SK-N-SH (cell line): ENCODE measurements around the gene WRAP73. TPM values are rescaled to one million over a fixed set of nuclear protein-coding genes. Genes with fewer than 3 reads are reported as not detected.

Experiments used
- CTCF ChIA-PET: fragments of 300-600, 350-600 bp; formaldehyde crosslinking; extraction: SDS; loops from one replicate; lab custom pipeline; 2021; lab: Yijun Ruan, JAX
- POLR2A ChIA-PET: fragments of 350-600 bp; sonication (Branson Sonifier 250); formaldehyde crosslinking; extraction: SDS; loops from one replicate; lab custom pipeline; 2020; ENCODE audit warnings: antibody characterized with exemption, inconsistent platforms; lab: Yijun Ruan, JAX
- DNase-seq: peaks from one replicate; pipeline ENCODE4 v3.0.0; 2012
- H2AFZ ChIP-seq: fragments of 200-600 bp; sonication (generic); 2 replicates; pipeline ENCODE4 v1.8.1; 2016; ENCODE audit warnings: antibody characterized with exemption, mild to moderate bottlenecking, low read depth
- H3F3A ChIP-seq: fragments of 200-600 bp; sonication (generic); replicated peaks from 2 replicates; pipeline ENCODE3; 2016; ENCODE audit warnings: antibody characterized with exemption, mild to moderate bottlenecking; ENCODE audit not compliant: insufficient read depth
- H3K27ac ChIP-seq, 2 experiments: fragments of 200-500 bp in 1 of 2; fragments of 200-600 bp in 1 of 2; sonication (Bioruptor generic) in 1 of 2; sonication (generic), shearing (Covaris generic) in 1 of 2; 2 replicates each; pipeline versions ENCODE4 v1.5.1 to v1.6.1; 2014 to 2016; ENCODE audit warnings: low read depth in 2 of 2, inconsistent platforms in 1 of 2, low read length in 1 of 2, mild to moderate bottlenecking in 1 of 2, mixed read lengths in 1 of 2
- H3K27me3 ChIP-seq: fragments of 200-600 bp; sonication (generic), shearing (Covaris generic); 2 replicates; pipeline ENCODE4 v1.6.1; 2016; ENCODE audit warnings: mixed run types; ENCODE audit not compliant: insufficient read depth
- H3K36me3 ChIP-seq, 2 experiments: fragments of 200-500 bp in 1 of 2; fragments of 200-600 bp in 1 of 2; sonication (Bioruptor generic) in 1 of 2; sonication (generic) in 1 of 2; replicated peaks in 1 of 2; 2 replicates each; pipeline versions ENCODE3 to v1.5.1; 2014 to 2016; ENCODE audit warnings: low read length in 1 of 2, mild to moderate bottlenecking in 1 of 2; ENCODE audit not compliant: insufficient read depth in 2 of 2, control insufficient read depth in 1 of 2
- H3K4me1 ChIP-seq, 2 experiments: fragments of 200-500 bp in 1 of 2; fragments of 200-600 bp in 1 of 2; sonication (Bioruptor generic) in 1 of 2; sonication (generic), shearing (Covaris generic) in 1 of 2; 2 replicates each; pipeline versions ENCODE4 v1.5.1 to v1.6.1; 2014 to 2016; ENCODE audit warnings: low read depth in 1 of 2, low read length in 1 of 2, mixed run types in 1 of 2; ENCODE audit not compliant: insufficient read depth in 2 of 2, control insufficient read depth in 1 of 2
- H3K4me2 ChIP-seq: fragments of 200-600 bp; sonication (generic), shearing (Covaris generic); 2 replicates; pipeline ENCODE4 v1.6.1; 2017; ENCODE audit warnings: mixed run types
- H3K4me3 ChIP-seq, 2 experiments: fragments of 200-500 bp in 1 of 2; fragments of 200-600 bp in 1 of 2; sonication (Bioruptor generic) in 1 of 2; sonication (generic), shearing (Covaris generic) in 1 of 2; 2 replicates each; pipeline versions ENCODE4 v1.5.1 to v1.8.1; 2014 to 2016; ENCODE audit warnings: low read depth in 2 of 2, inconsistent platforms in 1 of 2, low read length in 1 of 2, mild to moderate bottlenecking in 1 of 2, mixed read lengths in 1 of 2, moderate library complexity in 1 of 2
- H3K79me2 ChIP-seq: fragments of 200-600 bp; sonication (generic); 2 replicates; pipeline ENCODE4 v1.8.1; 2017; ENCODE audit warnings: mild to moderate bottlenecking; ENCODE audit not compliant: insufficient read depth
- H3K9ac ChIP-seq: fragments of 200-600 bp; sonication (generic); 2 replicates; pipeline ENCODE4 v1.6.1; 2017; ENCODE audit warnings: mixed run types
- H3K9me2 ChIP-seq: fragments of 200-600 bp; sonication (generic); 2 replicates; pipeline ENCODE4 v1.6.1; 2017; ENCODE audit warnings: mixed run types
- H3K9me3 ChIP-seq: fragments of 200-600 bp; sonication (generic); 2 replicates; pipeline ENCODE4 v1.6.1; 2017; ENCODE audit warnings: mixed run types, mild to moderate bottlenecking, moderate library complexity
- H4K20me1 ChIP-seq: fragments of 200-600 bp; sonication (generic); 2 replicates; pipeline ENCODE4 v1.6.1; 2017; ENCODE audit warnings: mild to moderate bottlenecking, mixed run types; ENCODE audit not compliant: insufficient read depth
- ELF1 ChIP-seq: IDR thresholded peaks from 2 replicates; pipeline ENCODE4 v1.4.0; 2012
- EZH2phosphoT487 ChIP-seq: fragments of 200-600 bp; sonication (generic); IDR thresholded peaks from 2 replicates; pipeline ENCODE4 v1.6.1; 2017; ENCODE audit warnings: low read depth, mixed run types, mild to moderate bottlenecking, antibody characterized with exemption, moderate library complexity, borderline replicate concordance
- GATA2 ChIP-seq: sonication (generic); formaldehyde crosslinking; IDR thresholded peaks from 2 replicates; pipeline ENCODE4 v1.5.0; 2020; ENCODE audit warnings: mild to moderate bottlenecking, missing genetic modification reagents
- JUND ChIP-seq: IDR thresholded peaks from 2 replicates; pipeline ENCODE4 v1.4.0; 2012
- NFIC ChIP-seq: IDR thresholded peaks from 2 replicates; pipeline ENCODE4 v1.4.0; 2012; ENCODE audit warnings: borderline replicate concordance
- RFX5 ChIP-seq: IDR thresholded peaks from 2 replicates; pipeline ENCODE4 v1.6.1; 2012; ENCODE audit warnings: mild to moderate bottlenecking, improper control_type of control experiment, low read length
- SMC3 ChIP-seq: IDR thresholded peaks from 2 replicates; pipeline ENCODE4 v1.6.1; 2012; ENCODE audit warnings: low read depth, low read length, improper control_type of control experiment
- TAF1 ChIP-seq: IDR thresholded peaks from 2 replicates; pipeline ENCODE4 v1.6.1; 2012; ENCODE audit warnings: low read depth, mild to moderate bottlenecking, low read length, moderate library complexity, borderline replicate concordance
- TCF12 ChIP-seq: IDR thresholded peaks from 2 replicates; pipeline ENCODE4 v1.4.0; 2012
- TEAD4 ChIP-seq: IDR thresholded peaks from 2 replicates; pipeline ENCODE4 v1.4.0; 2012; ENCODE audit warnings: mild to moderate bottlenecking, borderline replicate concordance; ENCODE audit not compliant: insufficient read depth
- YY1 ChIP-seq: IDR thresholded peaks from 2 replicates; pipeline ENCODE4 v1.4.0; 2012; ENCODE audit warnings: low read depth, mild to moderate bottlenecking
- WGBS: methylation state at CpG from one replicate; pipeline ENCODE4 v1.1.6; 2017; ENCODE audit warnings: low lambda C conversion rate; 5-methylcytosine and 5-hydroxymethylcytosine counted together
- polyA plus RNA-seq, 3 experiments: library from polyadenylated mRNA; depleted of rRNA; stranded (reverse); fragments of >200 nt; gene quantifications; 2 replicates each; pipeline ENCODE4 v1.2.3, GENCODE V29; 2012
- TF ChIP-seq, protein P1 (sequence below): IDR thresholded peaks from 2 replicates; pipeline ENCODE4 v1.6.1; 2012; ENCODE audit warnings: mild to moderate bottlenecking, low read depth, low read length, moderate library complexity
- TF ChIP-seq, protein P2 (sequence below): fragments of 200-600 bp; sonication (generic); IDR thresholded peaks from 2 replicates; pipeline ENCODE4 v1.6.1; 2017; ENCODE audit warnings: antibody characterized with exemption, mild to moderate bottlenecking, moderate library complexity
- TF ChIP-seq, protein P3 (sequence below): fragments of 150-350 bp; IDR thresholded peaks from 2 replicates; pipeline ENCODE4 v1.6.1; 2017; ENCODE audit warnings: antibody characterized with exemption, low read length, low read depth, borderline replicate concordance

WRAP73 gene
- polyA plus RNA-seq, 1 of the 3 experiments (the other 2 are of a cell fraction), result 61.9 TPM

DNA sequence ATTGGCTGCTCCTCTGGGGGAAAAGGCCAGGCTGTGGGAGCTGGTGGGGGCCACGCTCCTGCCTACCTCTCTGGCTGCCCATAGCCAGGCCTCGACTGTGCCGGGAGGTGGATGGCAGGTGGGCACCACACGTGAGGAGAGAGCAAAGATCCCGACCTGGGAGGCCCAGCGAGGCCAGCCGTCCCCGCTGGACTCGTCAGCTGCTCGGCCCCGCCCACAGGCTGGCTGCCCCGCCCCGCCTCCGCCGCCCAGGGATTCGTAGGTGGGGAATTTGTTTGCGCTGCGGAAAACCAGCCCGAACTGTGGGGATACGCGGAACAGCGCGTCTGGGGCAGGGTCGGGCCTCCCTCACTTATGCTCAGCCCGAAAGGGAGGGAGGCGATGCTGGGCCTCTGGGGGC lies 34.1 kb upstream of the WRAP73 start:
- Histone ChIP-seq H3K4me2 (no peak overlapping the region), H2AFZ (no peak overlapping the region), H3K27me3 (no peaks in the 10 kb centered on the region), H3K27ac (no peak overlapping the region), H3K9me2 (no peaks in the 10 kb centered on the region), H3K36me3 (no peaks in the 10 kb centered on the region), H4K20me1 (no peaks in the 10 kb centered on the region), H3K9ac (no peak overlapping the region), H3K79me2 (no peaks in the 10 kb centered on the region), H3K9me3 (no peaks in the 10 kb centered on the region), H3F3A (no peaks in the 10 kb centered on the region), H3K4me1 (no peaks in the 10 kb centered on the region; a peak in 1 of 4 replicates), H3K4me3 (no peak overlapping the region)
- CTCF ChIA-PET, result interaction anchor here (1.1 to 3.8 kb wide), 2 partner anchors 11 to 41 kb away, joined by 3 to 19 read pairs; no protein-coding TSS in a partner anchor
- WGBS, result 81% methylated on average over 13 of the region's 26 CpGs
- POLR2A ChIA-PET, result no interaction called here
- no peak for DNase-seq
- TF ChIP-seq RFX5 (no peak), GATA2 (CRISPR knock-in tag) (no peak), SMC3 (no peak), JUND (no peak), ELF1 (no peak), TAF1 (no peak), YY1 (no peak), TCF12 (no peak), NFIC (no peak), EZH2phosphoT487 (no peak), TEAD4 (no peak)
- TF ChIP-seq, protein P1, sequence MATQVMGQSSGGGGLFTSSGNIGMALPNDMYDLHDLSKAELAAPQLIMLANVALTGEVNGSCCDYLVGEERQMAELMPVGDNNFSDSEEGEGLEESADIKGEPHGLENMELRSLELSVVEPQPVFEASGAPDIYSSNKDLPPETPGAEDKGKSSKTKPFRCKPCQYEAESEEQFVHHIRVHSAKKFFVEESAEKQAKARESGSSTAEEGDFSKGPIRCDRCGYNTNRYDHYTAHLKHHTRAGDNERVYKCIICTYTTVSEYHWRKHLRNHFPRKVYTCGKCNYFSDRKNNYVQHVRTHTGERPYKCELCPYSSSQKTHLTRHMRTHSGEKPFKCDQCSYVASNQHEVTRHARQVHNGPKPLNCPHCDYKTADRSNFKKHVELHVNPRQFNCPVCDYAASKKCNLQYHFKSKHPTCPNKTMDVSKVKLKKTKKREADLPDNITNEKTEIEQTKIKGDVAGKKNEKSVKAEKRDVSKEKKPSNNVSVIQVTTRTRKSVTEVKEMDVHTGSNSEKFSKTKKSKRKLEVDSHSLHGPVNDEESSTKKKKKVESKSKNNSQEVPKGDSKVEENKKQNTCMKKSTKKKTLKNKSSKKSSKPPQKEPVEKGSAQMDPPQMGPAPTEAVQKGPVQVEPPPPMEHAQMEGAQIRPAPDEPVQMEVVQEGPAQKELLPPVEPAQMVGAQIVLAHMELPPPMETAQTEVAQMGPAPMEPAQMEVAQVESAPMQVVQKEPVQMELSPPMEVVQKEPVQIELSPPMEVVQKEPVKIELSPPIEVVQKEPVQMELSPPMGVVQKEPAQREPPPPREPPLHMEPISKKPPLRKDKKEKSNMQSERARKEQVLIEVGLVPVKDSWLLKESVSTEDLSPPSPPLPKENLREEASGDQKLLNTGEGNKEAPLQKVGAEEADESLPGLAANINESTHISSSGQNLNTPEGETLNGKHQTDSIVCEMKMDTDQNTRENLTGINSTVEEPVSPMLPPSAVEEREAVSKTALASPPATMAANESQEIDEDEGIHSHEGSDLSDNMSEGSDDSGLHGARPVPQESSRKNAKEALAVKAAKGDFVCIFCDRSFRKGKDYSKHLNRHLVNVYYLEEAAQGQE, result no peak
- TF ChIP-seq, protein P2, sequence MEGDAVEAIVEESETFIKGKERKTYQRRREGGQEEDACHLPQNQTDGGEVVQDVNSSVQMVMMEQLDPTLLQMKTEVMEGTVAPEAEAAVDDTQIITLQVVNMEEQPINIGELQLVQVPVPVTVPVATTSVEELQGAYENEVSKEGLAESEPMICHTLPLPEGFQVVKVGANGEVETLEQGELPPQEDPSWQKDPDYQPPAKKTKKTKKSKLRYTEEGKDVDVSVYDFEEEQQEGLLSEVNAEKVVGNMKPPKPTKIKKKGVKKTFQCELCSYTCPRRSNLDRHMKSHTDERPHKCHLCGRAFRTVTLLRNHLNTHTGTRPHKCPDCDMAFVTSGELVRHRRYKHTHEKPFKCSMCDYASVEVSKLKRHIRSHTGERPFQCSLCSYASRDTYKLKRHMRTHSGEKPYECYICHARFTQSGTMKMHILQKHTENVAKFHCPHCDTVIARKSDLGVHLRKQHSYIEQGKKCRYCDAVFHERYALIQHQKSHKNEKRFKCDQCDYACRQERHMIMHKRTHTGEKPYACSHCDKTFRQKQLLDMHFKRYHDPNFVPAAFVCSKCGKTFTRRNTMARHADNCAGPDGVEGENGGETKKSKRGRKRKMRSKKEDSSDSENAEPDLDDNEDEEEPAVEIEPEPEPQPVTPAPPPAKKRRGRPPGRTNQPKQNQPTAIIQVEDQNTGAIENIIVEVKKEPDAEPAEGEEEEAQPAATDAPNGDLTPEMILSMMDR, result no peak
- TF ChIP-seq, protein P3, sequence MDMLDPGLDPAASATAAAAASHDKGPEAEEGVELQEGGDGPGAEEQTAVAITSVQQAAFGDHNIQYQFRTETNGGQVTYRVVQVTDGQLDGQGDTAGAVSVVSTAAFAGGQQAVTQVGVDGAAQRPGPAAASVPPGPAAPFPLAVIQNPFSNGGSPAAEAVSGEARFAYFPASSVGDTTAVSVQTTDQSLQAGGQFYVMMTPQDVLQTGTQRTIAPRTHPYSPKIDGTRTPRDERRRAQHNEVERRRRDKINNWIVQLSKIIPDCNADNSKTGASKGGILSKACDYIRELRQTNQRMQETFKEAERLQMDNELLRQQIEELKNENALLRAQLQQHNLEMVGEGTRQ, result no peak
